ENCODE results near the gene CH25H. TPM values are rescaled to one million over a fixed set of nuclear protein-coding genes. Genes with fewer than 3 reads are reported as not detected.
A peak's percentile ranks its signal among the peaks of the same experiment; 100 is the strongest.

The CH25H gene
- total RNA-seq, 1 experiment from 2014 or later: 1.0 TPM

DNA sequence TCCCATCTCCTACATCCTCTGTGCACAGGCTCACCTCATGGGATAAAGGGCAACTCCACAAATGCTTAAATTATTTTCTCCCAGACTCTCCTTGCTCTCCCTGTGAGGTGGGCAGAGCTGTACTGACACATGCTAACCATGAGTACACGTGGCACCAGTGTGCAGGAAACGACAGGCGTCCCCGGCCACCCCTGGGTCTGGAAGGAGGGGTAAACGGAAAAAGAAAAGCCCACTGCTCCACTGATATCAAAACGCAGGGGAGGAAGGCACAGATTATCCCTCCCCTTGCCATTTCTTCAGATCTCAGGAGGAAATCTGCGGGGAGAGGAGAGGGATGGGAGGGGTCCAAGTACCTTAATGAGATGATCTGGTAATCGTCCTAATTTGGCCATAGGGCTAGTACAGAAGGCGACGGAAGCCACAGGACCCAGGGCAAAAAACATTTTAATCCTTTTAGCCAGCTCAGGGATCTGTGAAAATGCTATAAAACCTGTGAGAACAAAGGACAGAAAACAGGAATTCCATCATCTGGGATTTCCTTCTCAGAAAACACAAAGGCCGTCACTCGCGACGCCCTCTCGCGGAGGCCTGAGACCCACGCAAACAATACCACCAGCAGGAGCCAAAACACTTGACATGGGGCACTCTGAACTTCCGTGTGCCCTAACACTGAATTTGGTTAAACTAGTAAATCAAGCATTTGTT lies 17.8 kb upstream of the CH25H start:
- Histone ChIP-seq H2BK120ac (ENCODE audit: low read depth, low read length, poor library complexity, severe bottlenecking) (no peak overlapping the region), H3K79me2 (ENCODE audit: insufficient read depth, low read length) (no peaks in the 10 kb centered on the region), H3K23me2 (ENCODE audit: insufficient read length, low read depth, low read length, poor library complexity, severe bottlenecking) (no peaks in the 10 kb centered on the region), H3K4ac (ENCODE audit: low read depth, low read length) (no peak overlapping the region), H3K27me3 (ENCODE audit: insufficient read depth, low read length) (no peaks in the 10 kb centered on the region), H2AK5ac (ENCODE audit: insufficient read length, low read length) (no peak overlapping the region), H4K20me1 (ENCODE audit: control insufficient read depth, insufficient read depth, insufficient read length) (no peaks in the 10 kb centered on the region), H3K23ac (ENCODE audit: insufficient read length, low read depth, low read length) (no peak overlapping the region), H4K5ac (ENCODE audit: insufficient read length, low read depth, low read length) (no peak overlapping the region), H3K9ac (ENCODE audit: extremely low read depth, insufficient read length, low read length) (no peak overlapping the region), H3K4me1 (ENCODE audit: insufficient read depth, low read length) (peaks cover 6% of the 10 kb centered on the region; the same call in 1 of the 2 replicates), H4K8ac (replicated peaks; ENCODE audit: insufficient read length, low read depth, low read length) (no peak overlapping the region), H3K79me1 (ENCODE audit: insufficient read depth, low read depth, low read length, poor library complexity, severe bottlenecking) (no peaks in the 10 kb centered on the region), H3K9me3 (ENCODE audit: control insufficient read depth, low read depth, low read length) (peaks cover 7% of the 10 kb centered on the region), H2BK20ac (ENCODE audit: low read depth, low read length, poor library complexity, severe bottlenecking) (no peak overlapping the region), H3K18ac (ENCODE audit: insufficient read length, low read depth, low read length) (no peak overlapping the region), H3K27ac (ENCODE audit: insufficient read length, low read depth, low read length) (no peak overlapping the region), H4K91ac (ENCODE audit: insufficient read length, low read depth, low read length) (no peak overlapping the region), H2BK15ac (ENCODE audit: low read depth, low read length) (no peak overlapping the region), H3K14ac (ENCODE audit: insufficient read depth, low read length) (peak overlapping the region; percentile 37; the same call in 1 of the 2 replicates), H3K56ac (ENCODE audit: insufficient read length, low read depth, low read length) (no peak overlapping the region), H3T11ph (ENCODE audit: low read length) (no peak overlapping the region), H2AFZ (ENCODE audit: low read length) (no peak overlapping the region), H3K4me2 (ENCODE audit: insufficient read depth, insufficient read length, low read length) (no peak overlapping the region), H2BK12ac (ENCODE audit: insufficient read length, low read depth, low read length) (no peak overlapping the region), H2BK5ac (ENCODE audit: insufficient read length, low read length) (no peak overlapping the region)
- TF ChIP-seq, protein P1, sequence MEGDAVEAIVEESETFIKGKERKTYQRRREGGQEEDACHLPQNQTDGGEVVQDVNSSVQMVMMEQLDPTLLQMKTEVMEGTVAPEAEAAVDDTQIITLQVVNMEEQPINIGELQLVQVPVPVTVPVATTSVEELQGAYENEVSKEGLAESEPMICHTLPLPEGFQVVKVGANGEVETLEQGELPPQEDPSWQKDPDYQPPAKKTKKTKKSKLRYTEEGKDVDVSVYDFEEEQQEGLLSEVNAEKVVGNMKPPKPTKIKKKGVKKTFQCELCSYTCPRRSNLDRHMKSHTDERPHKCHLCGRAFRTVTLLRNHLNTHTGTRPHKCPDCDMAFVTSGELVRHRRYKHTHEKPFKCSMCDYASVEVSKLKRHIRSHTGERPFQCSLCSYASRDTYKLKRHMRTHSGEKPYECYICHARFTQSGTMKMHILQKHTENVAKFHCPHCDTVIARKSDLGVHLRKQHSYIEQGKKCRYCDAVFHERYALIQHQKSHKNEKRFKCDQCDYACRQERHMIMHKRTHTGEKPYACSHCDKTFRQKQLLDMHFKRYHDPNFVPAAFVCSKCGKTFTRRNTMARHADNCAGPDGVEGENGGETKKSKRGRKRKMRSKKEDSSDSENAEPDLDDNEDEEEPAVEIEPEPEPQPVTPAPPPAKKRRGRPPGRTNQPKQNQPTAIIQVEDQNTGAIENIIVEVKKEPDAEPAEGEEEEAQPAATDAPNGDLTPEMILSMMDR (conservative IDR thresholded peaks at IDR 0.05): peak; percentile 37; the same call in 2 of the 3 replicates
- Mint-ChIP-seq H3K36me3 (ENCODE audit: insufficient read depth in 1 of 3, low read depth in 3 of 3) (peaks cover 23 to 24% (median 24%) of the 10 kb centered on the region in 3 experiments), H3K27me3 (ENCODE audit: low read depth) (peaks cover 1% of the 10 kb centered on the region; the same call in 1 of the 2 replicates), H3K27ac (peak overlapping the region in 1 of 3 experiments; percentile 30; a peak in 2 of 7 replicates), H3K4me3 (no peak overlapping the region), H3K4me1 (peaks cover 22 to 23% of the 10 kb centered on the region in 2 experiments), H3K9me3 (peaks cover 13 to 16% of the 10 kb centered on the region in 2 experiments)
- no peak for DNase-seq
- no CpG with 5 or more reads among the region's 18 CpGs for WGBS (ENCODE audit: extremely low coverage, insufficient read length, low lambda C conversion rate)

All from H9 (cell line).